Stimulated activated naive CD4-positive, alpha-beta T cell treated with Interleukin-2 at 50 U/mL for 16 hours (primary cell): ENCODE data around the gene IRS4.

Experiments used
- DNase-seq: peaks from one replicate; lab custom pipeline; 2025; lab: John Stamatoyannopoulos, UW

Gene IRS4

DNA sequence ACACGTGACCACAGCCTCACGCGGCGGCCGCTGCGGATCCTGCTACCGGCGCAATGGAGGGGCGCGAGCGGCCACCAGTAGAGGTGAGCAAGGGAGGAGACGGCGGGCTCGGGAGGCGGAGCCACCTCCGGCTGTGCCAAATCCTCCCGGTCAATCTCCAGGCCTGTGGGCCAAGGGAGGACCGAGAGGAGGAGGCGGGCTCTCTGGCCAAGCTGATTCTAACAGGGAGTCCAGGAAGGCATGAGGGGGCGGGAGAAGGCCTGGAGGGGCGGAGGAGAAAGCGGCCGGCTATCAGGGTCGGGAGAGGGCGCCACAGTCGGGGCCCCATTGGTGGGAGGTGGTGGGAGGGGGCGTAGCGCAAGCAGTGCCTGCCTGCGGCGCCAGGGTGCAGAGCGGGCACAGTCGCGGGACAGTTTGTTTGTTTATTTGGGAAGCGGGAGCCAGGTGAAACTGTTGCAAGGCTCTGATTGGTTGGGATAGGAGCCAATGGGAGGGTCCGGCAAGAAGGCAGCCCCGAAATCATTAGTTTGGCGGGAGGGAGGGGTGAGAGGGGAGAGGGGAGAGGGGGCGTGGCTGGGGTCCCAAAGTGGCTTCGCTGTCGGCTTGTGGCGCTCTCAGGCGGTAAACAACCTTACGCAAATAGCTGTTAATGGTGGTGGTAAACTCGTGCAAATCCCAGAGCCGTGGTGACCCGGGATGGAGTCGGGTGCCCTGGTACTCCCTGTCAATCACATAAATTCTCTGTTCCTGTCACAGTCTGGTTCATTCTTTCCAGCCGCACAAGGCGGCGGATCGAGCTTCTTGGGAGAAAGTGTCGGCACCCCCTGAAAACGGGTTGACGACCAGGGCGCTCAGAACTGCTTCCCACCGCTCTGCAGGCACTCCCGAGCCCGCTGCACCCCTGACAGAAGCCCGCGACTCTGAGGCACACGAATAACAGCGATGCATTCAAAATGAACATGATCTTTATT lies at the start of gene IRS4:
Gene IRS4 (minus strand): TSS at position 55 of the 971 bp plus-strand sequence.
- no peak for DNase-seq

DNA sequence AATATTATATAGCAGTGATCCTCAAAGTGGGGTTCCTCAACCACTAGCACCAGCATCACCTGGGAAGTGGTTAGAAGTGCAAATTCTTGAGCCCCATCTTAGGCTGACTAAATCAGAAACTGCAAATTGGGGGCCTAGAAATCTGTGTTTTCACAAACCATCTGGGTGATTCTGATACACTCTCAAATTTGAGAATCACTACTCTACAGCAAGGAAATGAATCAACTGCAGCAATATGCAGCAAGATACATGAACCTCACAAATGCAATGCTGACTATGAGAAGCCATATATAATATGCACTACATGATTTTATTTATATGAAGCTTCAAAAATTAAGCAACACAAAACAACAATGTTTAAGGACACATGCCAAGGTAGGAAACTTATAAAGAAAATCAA lies 36.2 kb upstream of the IRS4 start:
- DNase-seq = no peak

DNA sequence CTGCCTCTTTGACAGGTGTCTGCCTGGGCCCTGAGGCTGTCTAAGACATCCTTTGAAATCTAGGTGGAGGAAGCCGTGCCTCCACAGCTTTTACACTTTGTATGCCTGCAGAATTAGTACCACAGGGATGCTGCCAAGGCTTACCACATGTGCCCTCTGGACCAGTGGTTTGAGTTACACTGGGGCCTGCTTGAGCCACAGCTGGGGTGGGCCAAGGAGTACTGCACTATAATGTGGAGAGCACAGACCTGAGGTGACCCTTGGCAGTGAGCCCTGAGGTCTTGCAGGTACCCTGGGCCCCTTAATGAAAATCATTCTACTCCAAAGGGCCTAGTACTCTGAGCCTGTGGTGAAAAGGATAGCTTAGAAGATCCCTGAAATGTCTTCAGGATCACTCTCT lies 27.2 kb upstream of the IRS4 start:
- no peak for DNase-seq

DNA sequence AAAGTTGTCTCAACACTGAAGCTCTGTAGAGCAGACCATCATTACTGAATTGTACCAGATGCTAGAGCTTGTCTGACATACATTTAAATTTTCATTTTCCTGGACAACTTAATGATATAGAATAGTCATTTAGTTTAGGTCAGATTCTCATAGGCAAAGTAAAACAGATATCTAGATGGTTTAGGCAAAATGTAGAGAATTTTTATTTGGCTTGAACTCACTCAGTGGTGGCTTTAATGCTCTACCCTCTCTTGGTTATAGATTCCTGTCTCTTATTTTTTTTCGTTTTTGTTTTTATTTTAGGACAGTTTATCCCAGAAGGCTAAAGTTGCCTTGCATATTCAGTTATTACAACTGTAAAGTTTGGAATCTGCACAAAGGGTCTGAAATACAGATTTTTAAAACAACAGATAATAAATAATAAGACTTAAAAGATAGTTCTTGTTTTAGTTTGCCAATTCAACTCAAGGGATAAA lies 4.0 kb upstream of the IRS4 start:
- no peak for DNase-seq

DNA sequence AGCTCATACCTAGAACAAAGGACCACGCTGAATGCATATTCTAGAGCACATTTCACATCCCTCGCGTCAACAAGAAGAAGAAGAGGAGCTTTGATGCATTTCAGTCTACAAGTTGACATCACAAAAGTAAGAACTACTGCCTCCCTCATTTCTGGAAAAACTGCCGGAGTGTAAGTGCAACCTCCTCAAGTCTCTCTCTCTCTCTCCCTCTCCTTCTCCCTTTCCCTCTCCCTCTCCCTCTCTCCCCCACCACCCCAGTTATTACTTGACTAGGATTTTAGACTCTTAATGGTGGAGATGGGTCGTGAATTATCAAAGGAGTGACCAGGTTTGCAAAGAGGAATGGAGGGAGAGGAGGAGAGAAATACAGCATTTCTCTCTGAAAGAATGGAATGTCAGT lies 1.4 kb upstream of the IRS4 start:
- no peak for DNase-seq

DNA sequence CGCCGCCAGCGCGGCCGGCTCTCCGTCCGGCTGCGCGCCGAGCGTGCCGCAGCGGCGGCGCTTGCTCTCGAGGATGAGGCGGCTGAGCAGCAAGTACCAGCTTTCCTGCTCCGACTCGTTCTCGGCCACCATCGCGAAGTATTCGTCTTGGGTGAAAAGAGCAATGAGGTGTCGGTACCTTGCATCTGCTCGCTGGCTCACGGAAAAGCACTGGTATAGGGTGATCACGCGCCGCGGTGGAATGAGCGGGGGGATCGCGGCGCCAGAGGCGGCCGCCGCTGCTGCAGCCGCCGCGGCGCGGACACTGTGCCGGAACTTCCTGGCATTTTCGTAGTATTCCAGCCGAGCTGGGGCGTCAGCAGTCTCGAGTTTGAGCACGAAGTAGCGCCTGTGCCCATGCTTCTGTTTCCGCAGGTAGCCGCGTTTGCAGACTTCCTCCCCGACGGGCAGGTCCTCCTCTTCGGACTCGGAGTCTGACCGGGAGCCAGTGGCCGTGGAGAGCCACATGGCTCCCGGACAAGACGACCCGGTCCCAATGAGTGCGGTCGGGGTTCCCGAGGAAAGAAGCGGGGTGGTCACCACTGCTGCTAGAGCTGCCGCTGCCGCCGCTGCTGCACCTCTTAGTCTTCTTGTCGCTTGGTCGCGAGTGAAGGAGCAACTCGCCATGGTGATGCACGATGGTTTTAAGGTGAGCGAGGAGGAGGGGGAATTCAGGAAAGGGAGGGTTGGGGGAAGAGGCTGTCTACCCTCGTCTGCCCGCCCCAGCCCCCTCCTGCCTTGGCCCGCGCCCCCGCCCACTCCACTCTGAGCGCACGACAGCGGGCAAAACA lies 469 bp downstream of the IRS4 start:
- no peak for DNase-seq

DNA sequence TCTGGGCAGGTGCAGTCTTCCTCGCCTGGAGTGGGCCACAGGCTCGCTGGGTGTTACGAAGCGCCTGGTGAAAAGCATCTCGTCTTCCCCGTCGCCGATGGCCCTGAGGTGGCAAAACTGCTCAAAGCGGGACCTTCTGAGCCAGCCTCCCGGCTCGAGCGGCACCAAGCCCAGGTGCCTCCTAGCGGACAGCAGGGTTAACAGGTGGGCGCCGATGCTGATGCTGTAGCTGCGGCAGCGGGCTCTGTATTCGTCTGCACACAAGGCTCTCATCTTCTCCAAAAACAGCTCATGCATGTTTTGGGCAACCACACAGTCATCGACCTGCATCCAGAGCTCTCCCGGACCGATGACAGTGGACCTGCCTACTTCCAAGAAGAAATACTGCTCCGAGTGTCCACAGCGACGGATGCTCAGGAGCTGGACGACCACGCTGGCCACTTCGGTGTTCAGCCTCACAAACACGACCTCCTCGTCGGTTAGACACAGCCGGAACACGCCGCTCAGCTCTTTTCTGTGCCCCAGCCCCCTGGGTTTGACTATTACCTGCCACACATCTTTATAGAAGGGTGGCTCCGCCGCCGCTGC lies 1.2 kb downstream of the IRS4 start:
- no peak for DNase-seq

DNA sequence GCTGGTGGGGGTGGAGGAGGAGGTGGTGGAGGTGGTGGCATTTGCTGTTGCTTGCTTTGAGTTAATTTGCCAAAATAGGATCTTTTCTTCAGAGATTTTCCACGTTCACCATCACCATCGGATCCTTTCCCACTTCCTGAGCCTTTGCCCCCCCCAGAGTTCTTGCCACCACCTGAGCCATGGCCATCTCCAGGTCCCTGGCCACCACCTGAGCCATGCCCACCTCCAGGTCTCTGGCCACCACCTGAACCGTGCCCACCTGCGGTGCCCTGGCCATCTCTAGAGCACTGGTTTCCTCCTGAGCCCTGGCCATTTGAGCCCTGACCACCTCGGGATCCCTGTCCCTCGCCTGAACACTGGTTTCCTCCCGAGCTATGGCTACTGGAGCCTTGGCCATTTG lies 1.9 kb downstream of the IRS4 start:
- DNase-seq = no peak

DNA sequence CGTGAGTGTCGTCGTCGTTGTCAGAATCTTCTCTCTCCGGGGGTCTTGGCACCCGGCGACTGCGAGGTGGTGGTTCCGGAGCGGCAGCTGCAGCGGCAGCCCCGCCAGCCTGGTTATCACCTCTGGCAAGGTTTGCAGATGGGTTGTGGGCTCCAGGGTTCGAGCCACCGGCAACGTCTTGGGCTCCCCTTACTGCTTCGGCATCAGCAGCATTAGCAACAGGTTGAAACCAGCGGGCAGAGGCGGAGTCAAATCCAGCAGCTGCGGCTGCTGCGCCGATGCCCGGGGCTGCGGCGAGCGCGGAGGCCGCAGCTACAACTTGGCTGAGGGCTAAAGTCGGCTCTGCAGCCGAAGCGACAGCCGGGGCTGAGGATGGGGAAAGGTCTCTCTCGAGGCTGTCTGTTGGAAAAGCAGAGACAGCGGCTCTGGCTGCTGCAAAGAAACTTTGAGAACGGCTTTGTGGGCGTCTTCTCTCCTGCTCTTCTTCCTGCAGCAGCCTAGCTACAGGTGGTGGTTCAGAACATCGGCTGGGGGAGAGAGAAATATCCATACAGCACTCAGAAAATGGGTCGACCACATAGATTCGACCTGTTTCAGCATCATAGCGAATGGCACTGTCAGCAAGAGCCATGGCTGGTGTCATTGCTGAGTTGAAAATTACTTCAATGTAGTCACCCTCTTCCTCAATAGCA lies 3.6 kb downstream of the IRS4 start:
- no peak for DNase-seq

DNA sequence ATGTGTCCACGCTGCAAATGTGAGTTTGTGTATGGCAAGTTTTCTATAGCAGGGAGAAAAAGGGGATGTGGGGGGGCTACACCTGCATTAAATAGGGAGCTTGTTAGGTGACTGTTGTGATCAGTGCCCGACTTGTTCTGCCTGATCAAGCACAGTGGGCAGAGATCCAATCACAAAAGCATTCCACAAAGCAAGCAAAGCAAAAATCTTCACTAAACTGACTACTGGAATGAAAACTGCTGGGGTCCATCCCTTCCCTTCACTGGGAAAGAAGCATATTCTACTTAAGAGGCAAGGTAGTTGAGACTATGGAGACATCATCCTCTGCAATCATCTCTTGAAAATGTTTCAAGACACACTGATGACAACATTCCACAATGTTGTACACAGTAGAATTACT lies 5.2 kb downstream of the IRS4 start:
- no peak for DNase-seq

DNA sequence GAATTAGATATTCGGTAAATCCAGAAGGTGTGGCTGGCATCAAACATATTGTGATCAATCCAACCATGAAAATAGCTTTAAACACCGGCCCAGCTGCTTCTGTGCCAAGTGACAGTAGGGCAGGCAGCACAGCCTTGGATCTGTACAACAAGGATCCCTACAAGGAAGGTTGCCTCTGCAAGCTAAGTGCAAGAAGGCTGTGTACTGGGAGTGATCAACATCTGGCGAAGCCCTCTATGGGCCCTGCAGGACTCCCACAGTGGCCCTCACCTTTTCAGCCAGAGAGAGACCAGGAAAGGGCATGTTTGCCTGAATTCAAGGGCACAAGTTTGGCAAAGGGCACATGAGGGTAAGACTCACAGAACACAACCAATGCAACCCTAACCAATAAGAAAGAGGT lies 9.6 kb downstream of the IRS4 start:
- no peak for DNase-seq

DNA sequence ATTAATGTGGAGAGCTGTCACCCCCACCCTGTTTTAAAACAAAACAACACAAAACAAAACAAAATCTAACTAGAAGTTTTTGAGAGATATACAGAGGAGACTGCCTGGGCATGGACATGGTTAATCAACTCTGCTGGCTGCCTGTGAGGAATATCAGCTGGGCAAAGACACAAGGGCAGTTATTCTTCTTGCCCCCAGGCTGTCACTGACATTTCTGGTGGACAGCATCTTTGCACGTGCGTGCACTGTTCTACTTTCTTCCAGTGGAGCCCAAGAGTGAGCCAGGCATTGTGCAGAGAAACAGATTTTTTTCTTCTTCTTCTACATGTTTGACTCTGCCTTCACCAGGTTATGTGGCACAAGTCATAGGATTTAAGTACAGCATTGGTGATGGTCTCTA lies 13.8 kb downstream of the IRS4 start:
- no peak for DNase-seq

DNA sequence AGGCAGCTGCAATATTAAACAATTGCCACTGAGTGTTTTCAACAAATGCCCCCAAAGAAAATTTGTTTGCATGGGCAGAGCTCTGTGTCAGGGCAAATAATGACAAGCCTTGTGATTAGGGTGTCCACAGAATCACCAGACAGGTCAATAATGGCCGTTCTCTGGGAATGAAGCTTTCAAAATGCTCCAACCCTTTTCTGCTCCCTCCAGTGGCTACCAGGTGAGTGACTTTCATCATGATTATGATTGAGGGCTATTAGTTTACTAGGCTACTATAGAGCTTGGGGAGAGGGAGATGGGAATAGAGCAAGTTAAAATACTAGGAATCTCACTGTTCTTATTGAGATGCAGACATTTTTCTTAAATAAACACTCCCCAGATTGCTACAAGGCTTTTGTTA lies 23.5 kb downstream of the IRS4 start:
- DNase-seq = no peak

DNA sequence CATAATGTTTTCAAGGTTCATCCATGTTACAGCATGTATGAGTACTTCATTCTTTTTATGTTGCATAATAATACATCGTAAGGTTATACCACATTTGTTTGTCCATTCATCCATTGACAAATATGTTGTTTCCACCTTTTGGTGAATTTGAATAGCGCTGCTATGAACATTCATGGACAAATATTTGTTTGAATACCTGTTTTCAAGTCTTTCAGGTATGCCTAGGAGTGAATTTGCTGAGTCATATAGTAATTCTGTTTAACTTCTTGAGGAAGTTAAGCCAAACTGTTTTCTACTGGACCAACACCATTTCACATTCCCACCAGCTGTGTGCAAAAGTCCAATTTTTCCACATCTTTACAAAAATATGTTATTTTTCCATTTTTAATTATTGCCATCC lies 31.5 kb downstream of the IRS4 start:
- DNase-seq = no peak

DNA sequence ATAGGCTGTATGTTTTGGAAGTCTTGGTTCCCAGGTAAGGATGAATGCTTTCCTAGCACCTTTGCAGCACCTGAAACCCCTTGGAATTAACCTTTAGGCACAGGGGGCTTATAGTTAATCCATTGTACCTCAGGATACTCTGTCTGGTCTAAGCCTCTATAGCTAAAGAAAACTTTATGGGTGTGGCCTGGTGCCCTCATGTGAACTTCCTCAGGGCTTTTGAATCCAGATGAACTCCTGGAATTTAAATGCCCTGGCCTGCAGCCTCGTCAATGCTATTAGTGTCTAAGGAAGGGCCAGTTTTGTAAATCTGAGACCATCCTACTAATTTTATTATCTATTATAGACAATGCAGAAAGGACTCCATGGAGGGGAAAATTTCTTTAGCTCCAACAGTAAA lies 33.8 kb downstream of the IRS4 start:
- no peak for DNase-seq

DNA sequence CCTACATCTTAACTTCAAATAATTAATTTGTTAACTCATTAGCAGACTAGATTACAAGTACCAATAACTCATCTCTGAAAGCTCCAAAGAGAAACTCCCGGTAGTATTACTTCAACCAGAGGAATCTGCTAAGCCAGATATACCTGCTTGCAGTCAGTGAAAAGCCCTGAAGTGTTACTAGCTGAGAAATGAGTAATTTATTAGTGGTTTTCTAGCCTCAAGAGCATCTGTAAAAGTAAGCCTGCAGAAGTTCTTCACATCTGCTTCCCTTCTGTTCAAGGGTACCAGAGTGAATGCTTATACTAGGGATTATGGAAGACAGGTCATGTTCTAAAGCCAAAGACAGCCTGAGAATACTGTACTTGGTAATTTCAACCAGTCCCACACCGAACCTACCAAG lies 34.7 kb downstream of the IRS4 start:
- no peak for DNase-seq

DNA sequence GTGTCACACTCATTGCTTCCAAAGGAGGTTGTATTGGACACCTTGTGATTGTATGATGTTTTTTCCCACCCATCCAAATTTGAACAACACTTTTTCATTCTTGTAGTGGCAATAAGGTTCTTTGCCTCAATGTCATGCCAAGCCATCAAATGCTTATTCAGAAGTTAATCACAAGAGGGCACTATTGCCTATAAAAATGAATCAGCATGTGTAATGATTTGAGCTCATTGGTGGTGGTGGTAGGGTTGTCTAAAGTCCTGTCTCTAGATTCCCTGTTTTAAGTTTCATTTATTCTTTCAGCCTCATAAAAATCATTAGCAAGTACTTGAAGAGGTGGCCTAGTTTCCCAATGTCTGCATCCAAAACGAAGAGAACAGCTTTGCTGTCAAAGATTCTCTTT lies 37.0 kb downstream of the IRS4 start:
- no peak for DNase-seq

DNA sequence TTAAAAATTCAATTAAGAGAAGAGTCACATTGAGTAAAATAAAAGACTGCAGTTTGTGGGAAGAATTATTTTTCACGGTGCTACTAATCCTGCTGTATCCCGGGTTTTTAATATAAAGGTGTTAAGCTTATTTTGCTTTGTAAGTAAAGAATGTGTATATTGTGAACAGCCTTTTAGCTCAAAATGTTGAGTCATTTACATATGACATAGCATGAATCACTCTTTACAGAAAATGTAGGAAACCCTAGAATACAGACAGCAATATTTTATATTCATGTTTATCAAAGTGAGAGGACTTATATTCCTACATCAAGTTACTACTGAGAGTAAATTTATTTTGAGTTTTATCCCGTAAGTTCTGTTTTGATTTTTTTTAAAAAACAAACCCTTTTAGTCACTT lies 39.7 kb downstream of the IRS4 start:
- no peak for DNase-seq
